CD14-positive monocyte (primary cell): ENCODE measurements around the gene POLDIP2. TPM values are rescaled to one million over a fixed set of nuclear protein-coding genes. Genes with fewer than 3 reads are reported as not detected.
"Not testable (repeated sequence)": the region's sequence is repeated elsewhere in the genome, so short reads cannot be mapped to it uniquely, and the experiment has no call there.

Experiments
- DNase-seq, 3 donors: peaks; one replicate each; pipeline ENCODE4 v3.0.0-alpha.2; 2011 to 2022
- H2AFZ ChIP-seq: 2 replicates; pipeline ENCODE4 v1.6.0; 2012; ENCODE audit warnings: mild to moderate bottlenecking, low read depth, low read length, inconsistent platforms; ENCODE audit not compliant: insufficient read depth, poor library complexity, severe bottlenecking
- H3K27ac ChIP-seq, 2 donors: 1 replicate in 1 of 2; 2 replicates in 1 of 2; pipeline ENCODE4 v1.5.1; 2012 to 2013; ENCODE audit warnings: low read length in 2 of 2, control low read depth in 1 of 2, inconsistent platforms in 1 of 2, low read depth in 1 of 2, mild to moderate bottlenecking in 1 of 2
- H3K27me3 ChIP-seq, 2 donors: one replicate each; pipeline versions ENCODE4 v1.6.0 to v1.6.1; 2011 to 2013; ENCODE audit warnings: low read length in 2 of 2; ENCODE audit not compliant: control insufficient read depth in 2 of 2, insufficient read depth in 2 of 2
- H3K36me3 ChIP-seq, 2 donors: replicated peaks in 1 of 2; 1 replicate in 1 of 2; 2 replicates in 1 of 2; pipeline versions ENCODE4 v1.5.1 to v1.6.1; 2012 to 2013; ENCODE audit warnings: low read length in 2 of 2, control low read depth in 1 of 2, inconsistent platforms in 1 of 2, mild to moderate bottlenecking in 1 of 2; ENCODE audit not compliant: insufficient read depth in 2 of 2, control insufficient read depth in 1 of 2
- H3K4me1 ChIP-seq, 2 donors: 1 replicate in 1 of 2; 2 replicates in 1 of 2; pipeline versions ENCODE4 v1.5.1 to v1.6.1; 2012 to 2013; ENCODE audit warnings: low read length in 2 of 2, control low read depth in 1 of 2, inconsistent platforms in 1 of 2, mild to moderate bottlenecking in 1 of 2, moderate library complexity in 1 of 2; ENCODE audit not compliant: insufficient read depth in 2 of 2, control insufficient read depth in 1 of 2
- H3K4me2 ChIP-seq: replicated peaks from 2 replicates; pipeline ENCODE3; 2012; ENCODE audit warnings: low read length, moderate library complexity, mild to moderate bottlenecking; ENCODE audit not compliant: poor library complexity, severe bottlenecking; ENCODE audit errors: extremely low read depth
- H3K4me3 ChIP-seq, 3 experiments: fragments of 200-600 bp in 1 of 3; sonication (generic) in 1 of 3; replicated peaks in 1 of 3; 1 replicate in 2 of 3; 2 replicates in 1 of 3; pipeline ENCODE4 v1.5.1; 2011 to 2013; ENCODE audit warnings: low read length in 3 of 3, mild to moderate bottlenecking in 3 of 3, control low read depth in 2 of 3, low read depth in 2 of 3, inconsistent platforms in 1 of 3, moderate library complexity in 1 of 3
- H3K79me2 ChIP-seq: 2 replicates; pipeline ENCODE4 v1.6.0; 2012; ENCODE audit warnings: mild to moderate bottlenecking, control low read depth, inconsistent platforms, low read length, moderate library complexity; ENCODE audit not compliant: insufficient read depth
- H3K9ac ChIP-seq: 2 replicates; pipeline ENCODE4 v1.6.0; 2017; ENCODE audit warnings: low read length, mild to moderate bottlenecking; ENCODE audit not compliant: insufficient read depth, poor library complexity, severe bottlenecking
- H3K9me3 ChIP-seq, 2 donors: replicated peaks in 1 of 2; 1 replicate in 1 of 2; 2 replicates in 1 of 2; pipeline versions ENCODE4 v1.5.1 to v1.6.1; 2012 to 2013; ENCODE audit warnings: low read length in 2 of 2, control low read depth in 1 of 2; ENCODE audit not compliant: control insufficient read depth in 1 of 2, insufficient read depth in 1 of 2
- H4K20me1 ChIP-seq: 2 replicates; pipeline ENCODE4 v1.6.0; 2012; ENCODE audit warnings: mild to moderate bottlenecking, low read length, control low read depth, moderate library complexity; ENCODE audit not compliant: insufficient read depth
- H3K27ac Mint-ChIP-seq, 7 donors: one replicate each; pipeline ENCODE4 v1.8.0; 2020; ENCODE audit warnings: mild to moderate bottlenecking in 7 of 7, mixed read lengths in 7 of 7, moderate library complexity in 6 of 7, inconsistent platforms in 2 of 7
- H3K27me3 Mint-ChIP-seq, 3 donors: one replicate each; pipeline ENCODE4 v1.8.0; 2021 to 2022; ENCODE audit warnings: low read depth in 3 of 3, mild to moderate bottlenecking in 3 of 3, mixed read lengths in 3 of 3, moderate library complexity in 3 of 3, inconsistent platforms in 1 of 3
- H3K36me3 Mint-ChIP-seq, 2 donors: one replicate each; pipeline ENCODE4 v1.8.0; 2020; ENCODE audit warnings: mixed read lengths in 2 of 2, inconsistent platforms in 1 of 2, mild to moderate bottlenecking in 1 of 2
- H3K4me1 Mint-ChIP-seq: one replicate; pipeline ENCODE4 v1.8.0; 2020; ENCODE audit warnings: mild to moderate bottlenecking, mixed read lengths
- H3K4me3 Mint-ChIP-seq, 2 donors: one replicate each; pipeline ENCODE4 v1.8.0; 2020; ENCODE audit warnings: mild to moderate bottlenecking in 2 of 2, mixed read lengths in 2 of 2, moderate library complexity in 1 of 2
- H3K9me3 Mint-ChIP-seq, 7 donors: one replicate each; pipeline ENCODE4 v1.8.0; 2020 to 2022; ENCODE audit warnings: mixed read lengths in 7 of 7, mild to moderate bottlenecking in 6 of 7, moderate library complexity in 6 of 7, inconsistent platforms in 2 of 7
- WGBS: methylation state at CpG from one replicate; pipeline ENCODE4 v1.1.5; 2013; ENCODE audit warnings: missing lambda C conversion rate; ENCODE audit not compliant: insufficient coverage; 5-methylcytosine and 5-hydroxymethylcytosine counted together
- intact Hi-C, 2 donors: fragments of 100-400 bp; cut with micrococcal nuclease; formaldehyde crosslinking; loops; one replicate each; pipeline versions ENCODE4 v1.15.0 to v1.15.1; 2023
- polyA plus RNA-seq, 3 donors: library from polyadenylated mRNA; depleted of rRNA in 1 of 3; unstranded in 2 of 3; stranded (reverse) in 1 of 3; fragments of 300-500 nt in 2 of 3; fragments of >200 nt in 1 of 3; fragmentation: Illumina TruSeq in 2 of 3; gene quantifications; 1 replicate in 2 of 3; 2 replicates in 1 of 3; pipeline ENCODE4 v1.2.3, GENCODE V29; 2012 to 2021
- TF ChIP-seq, protein P1 (sequence below): fragments of 200-600 bp; IDR thresholded peaks from one replicate; pipeline ENCODE4 v1.8.0; 2022; ENCODE audit warnings: antibody characterized with exemption, mild to moderate bottlenecking

The POLDIP2 gene
- polyA plus RNA-seq, 3 donors, result 31.5 to 76.9 (median 72.4) TPM

DNA sequence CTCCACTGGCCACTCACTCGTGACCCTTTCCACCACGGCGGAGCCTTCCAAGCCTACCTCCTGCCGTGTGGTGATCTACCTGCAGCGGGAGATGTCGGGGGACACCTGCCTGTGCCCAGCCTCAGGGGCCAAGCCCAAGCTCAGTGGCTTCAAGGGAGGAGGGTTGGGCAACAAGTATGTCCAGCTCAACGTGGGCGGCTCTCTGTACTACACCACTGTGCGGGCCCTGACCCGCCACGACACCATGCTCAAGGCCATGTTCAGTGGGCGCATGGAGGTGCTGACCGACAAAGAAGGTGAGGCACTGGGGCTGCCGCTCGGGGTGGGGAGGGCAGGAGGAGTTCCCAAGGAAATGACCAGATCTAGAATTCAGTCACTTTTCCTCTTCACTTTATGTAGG lies 17.9 kb downstream of the POLDIP2 start:
- Histone ChIP-seq H3K27me3 (no peaks in the 10 kb centered on the region), H3K4me1 (peaks cover 16 to 21% of the 10 kb centered on the region in 2 donors), H3K9ac (no peak overlapping the region), H4K20me1 (peaks cover 13% of the 10 kb centered on the region), H3K79me2 (peaks cover 40% of the 10 kb centered on the region), H2AFZ (no peak overlapping the region), H3K4me2 (no peak overlapping the region), H3K9me3 (no peaks in the 10 kb centered on the region), H3K27ac (no peak overlapping the region), H3K4me3 (no peak overlapping the region), H3K36me3 (peaks cover 42 to 50% of the 10 kb centered on the region in 2 donors)
- DNase-seq, result no peak
- no peak overlapping the region for H3K4me3 Mint-ChIP-seq
- no peak overlapping the region for H3K27ac Mint-ChIP-seq
- H3K27me3 Mint-ChIP-seq, result peaks cover 0 to 2% (median 0%) of the 10 kb centered on the region in 3 donors
- intact Hi-C loops, result loop anchor here in 1 of 2 donors (5.0 to 10.0 kb wide), 3 partner anchors 235 to 613 kb away; partner anchors contain the start of genes ALDOC, NLK, PHF12 and PIGS
- peaks cover 51 to 53% of the 10 kb centered on the region in 2 donors for H3K36me3 Mint-ChIP-seq
- WGBS, result 97% methylated on average over 8 of the region's 15 CpGs
- TF ChIP-seq, protein P1, sequence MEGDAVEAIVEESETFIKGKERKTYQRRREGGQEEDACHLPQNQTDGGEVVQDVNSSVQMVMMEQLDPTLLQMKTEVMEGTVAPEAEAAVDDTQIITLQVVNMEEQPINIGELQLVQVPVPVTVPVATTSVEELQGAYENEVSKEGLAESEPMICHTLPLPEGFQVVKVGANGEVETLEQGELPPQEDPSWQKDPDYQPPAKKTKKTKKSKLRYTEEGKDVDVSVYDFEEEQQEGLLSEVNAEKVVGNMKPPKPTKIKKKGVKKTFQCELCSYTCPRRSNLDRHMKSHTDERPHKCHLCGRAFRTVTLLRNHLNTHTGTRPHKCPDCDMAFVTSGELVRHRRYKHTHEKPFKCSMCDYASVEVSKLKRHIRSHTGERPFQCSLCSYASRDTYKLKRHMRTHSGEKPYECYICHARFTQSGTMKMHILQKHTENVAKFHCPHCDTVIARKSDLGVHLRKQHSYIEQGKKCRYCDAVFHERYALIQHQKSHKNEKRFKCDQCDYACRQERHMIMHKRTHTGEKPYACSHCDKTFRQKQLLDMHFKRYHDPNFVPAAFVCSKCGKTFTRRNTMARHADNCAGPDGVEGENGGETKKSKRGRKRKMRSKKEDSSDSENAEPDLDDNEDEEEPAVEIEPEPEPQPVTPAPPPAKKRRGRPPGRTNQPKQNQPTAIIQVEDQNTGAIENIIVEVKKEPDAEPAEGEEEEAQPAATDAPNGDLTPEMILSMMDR, result no peak
- H3K4me1 Mint-ChIP-seq, result peaks cover 22% of the 10 kb centered on the region
- no peaks in the 10 kb centered on the region for H3K9me3 Mint-ChIP-seq

DNA sequence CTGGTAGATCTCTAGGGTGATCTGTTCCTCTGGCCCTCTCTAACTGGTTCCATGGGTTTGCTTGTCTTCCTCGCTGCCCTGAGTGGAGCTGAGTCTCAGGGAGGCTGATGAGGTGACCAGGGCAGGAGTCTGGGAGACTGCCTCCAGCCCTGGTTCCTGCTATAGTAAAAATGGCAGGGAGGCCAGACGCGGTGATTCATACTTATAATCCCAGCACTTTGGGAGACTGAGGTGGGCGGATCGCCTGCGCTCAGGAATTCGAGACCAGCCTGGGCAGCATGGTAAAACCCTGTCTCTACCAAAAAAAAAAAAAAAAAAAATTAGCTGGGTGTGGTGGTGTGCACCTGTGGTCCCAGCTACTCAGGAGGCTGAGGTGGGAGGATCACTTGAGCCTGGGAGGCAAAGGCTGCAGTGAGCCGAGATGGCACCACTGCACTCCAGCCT lies 18.5 kb downstream of the POLDIP2 start:
- not testable (repeated sequence) for H3K4me3 Mint-ChIP-seq, H3K9ac ChIP-seq, H3K27me3 ChIP-seq, H3K27ac ChIP-seq, H3K27me3 Mint-ChIP-seq, DNase-seq, H3K9me3 ChIP-seq, H3K9me3 Mint-ChIP-seq, H2AFZ ChIP-seq, H3K4me3 ChIP-seq, H3K4me2 ChIP-seq
- intact Hi-C loops, result loop anchor here in 1 of 2 donors (5.0 to 10.0 kb wide), 3 partner anchors 236 to 614 kb away; partner anchors contain the start of genes ALDOC, NLK, PHF12 and PIGS
- Mint-ChIP-seq H3K27ac (peak overlapping the region in 1 of 7 donors; percentile 68), H3K36me3 (peaks cover 45 to 47% of the 10 kb centered on the region in 2 donors), H3K4me1 (peaks cover 28% of the 10 kb centered on the region)
- peaks cover 36 to 43% of the 10 kb centered on the region in 2 donors for H3K36me3 ChIP-seq
- H4K20me1 ChIP-seq, result peaks cover 13% of the 10 kb centered on the region
- H3K4me1 ChIP-seq, result peaks cover 22 to 28% of the 10 kb centered on the region in 2 donors
- 87% methylated on average over 2 of the region's 8 CpGs for WGBS
- peaks cover 42% of the 10 kb centered on the region for H3K79me2 ChIP-seq
